ENCODE data around the gene PMS1.
"Not testable (repeated sequence)": the region's sequence is repeated elsewhere in the genome, so short reads cannot be mapped to it uniquely, and the experiment has no call there.

Gene PMS1

GRCh38 chr2:189880832-189881492, 96.7 kb downstream of the PMS1 start:
- TF ChIP-seq SUZ12 (IDR thresholded peaks at IDR 0.05; ENCODE audit: extremely low read depth, insufficient read depth, insufficient read length): no peak
- no peak for TF ChIP-seq ZNF274 (IDR thresholded peaks at IDR 0.05; ENCODE audit: low read depth, low read length)
- no peak for TF ChIP-seq YY1 (IDR thresholded peaks at IDR 0.05; ENCODE audit: insufficient read depth, insufficient read length)
- Histone ChIP-seq H3K9ac (ENCODE audit: insufficient read length, low read depth) (no peak overlapping the region), H3K9me3 (ENCODE audit: insufficient read depth, low read length) (no peaks in the 10 kb centered on the region), H3K4me1 (ENCODE audit: insufficient read depth, insufficient read length) (no peaks in the 10 kb centered on the region), H3K27me3 (ENCODE audit: insufficient read depth, insufficient read length) (no peaks in the 10 kb centered on the region), H3K4me3 (ENCODE audit: insufficient read length, low read depth) (no peak overlapping the region), H3K36me3 (ENCODE audit: insufficient read depth, insufficient read length, low read length) (peaks cover 15% of the 10 kb centered on the region)
- DNase-seq (ENCODE audit: low read depth, low spot score): no peak

GRCh38 chr2:189885368-189885767, 101.1 kb downstream of the PMS1 start:
- DNase-seq (ENCODE audit: low read depth, low spot score): no peak

GRCh38 chr2:189892546-189893294, 108.5 kb downstream of the PMS1 start:
- not testable (repeated sequence) for H3K4me1 ChIP-seq (ENCODE audit: insufficient read depth, insufficient read length); H3K27me3 ChIP-seq (ENCODE audit: insufficient read depth, insufficient read length); DNase-seq (ENCODE audit: low read depth, low spot score); H3K9ac ChIP-seq (ENCODE audit: insufficient read length, low read depth); H3K36me3 ChIP-seq (ENCODE audit: insufficient read depth, insufficient read length, low read length); H3K4me3 ChIP-seq (ENCODE audit: insufficient read length, low read depth); H3K9me3 ChIP-seq (ENCODE audit: insufficient read depth, low read length)

More at GRCh38 chr2:189885368-189885767, 101.1 kb downstream of the PMS1 start:
- no peak for TF ChIP-seq YY1 (IDR thresholded peaks at IDR 0.05; ENCODE audit: insufficient read depth, insufficient read length)
- TF ChIP-seq ZNF274 (IDR thresholded peaks at IDR 0.05; ENCODE audit: low read depth, low read length): no peak
- TF ChIP-seq SUZ12 (IDR thresholded peaks at IDR 0.05; ENCODE audit: extremely low read depth, insufficient read depth, insufficient read length): no peak
- Histone ChIP-seq H3K9ac (ENCODE audit: insufficient read length, low read depth) (no peak overlapping the region), H3K4me1 (ENCODE audit: insufficient read depth, insufficient read length) (no peaks in the 10 kb centered on the region), H3K36me3 (ENCODE audit: insufficient read depth, insufficient read length, low read length) (no peaks in the 10 kb centered on the region), H3K4me3 (ENCODE audit: insufficient read length, low read depth) (no peak overlapping the region), H3K27me3 (ENCODE audit: insufficient read depth, insufficient read length) (no peaks in the 10 kb centered on the region), H3K9me3 (ENCODE audit: insufficient read depth, low read length) (no peaks in the 10 kb centered on the region)

- TF ChIP-seq SUZ12 (IDR thresholded peaks at IDR 0.05; ENCODE audit: extremely low read depth, insufficient read depth, insufficient read length): no peak
- no peak for TF ChIP-seq YY1 (IDR thresholded peaks at IDR 0.05; ENCODE audit: insufficient read depth, insufficient read length)
- TF ChIP-seq ZNF274 (IDR thresholded peaks at IDR 0.05; ENCODE audit: low read depth, low read length): no peak
- DNase-seq (ENCODE audit: low read depth, low spot score): no peak
- Histone ChIP-seq H3K9me3 (ENCODE audit: insufficient read depth, low read length) (no peaks in the 10 kb centered on the region; the same call in 1 of the 2 replicates), H3K4me1 (ENCODE audit: insufficient read depth, insufficient read length) (no peaks in the 10 kb centered on the region), H3K4me3 (ENCODE audit: insufficient read length, low read depth) (no peak overlapping the region), H3K9ac (ENCODE audit: insufficient read length, low read depth) (no peak overlapping the region), H3K36me3 (ENCODE audit: insufficient read depth, insufficient read length, low read length) (no peaks in the 10 kb centered on the region), H3K27me3 (ENCODE audit: insufficient read depth, insufficient read length) (no peaks in the 10 kb centered on the region)
Observed at GRCh38 chr2:189896809-189897208, 112.6 kb downstream of the PMS1 start.

GRCh38 chr2:189899101-189899500, 114.9 kb downstream of the PMS1 start:
- H3K4me3 ChIP-seq (ENCODE audit: insufficient read length, low read depth): no peak overlapping the region
- H3K36me3 ChIP-seq (ENCODE audit: insufficient read depth, insufficient read length, low read length): no peaks in the 10 kb centered on the region
- H3K9me3 ChIP-seq (ENCODE audit: insufficient read depth, low read length): no peaks in the 10 kb centered on the region
- DNase-seq (ENCODE audit: low read depth, low spot score): no peak
- no peak for TF ChIP-seq ZNF274 (IDR thresholded peaks at IDR 0.05; ENCODE audit: low read depth, low read length)
- TF ChIP-seq SUZ12 (IDR thresholded peaks at IDR 0.05; ENCODE audit: extremely low read depth, insufficient read depth, insufficient read length): no peak
- H3K27me3 ChIP-seq (ENCODE audit: insufficient read depth, insufficient read length): no peaks in the 10 kb centered on the region
- no peak overlapping the region for H3K9ac ChIP-seq (ENCODE audit: insufficient read length, low read depth)
- H3K4me1 ChIP-seq (ENCODE audit: insufficient read depth, insufficient read length): no peaks in the 10 kb centered on the region

GRCh38 chr2:189900726-189901125, 116.5 kb downstream of the PMS1 start:
- no peak overlapping the region for H3K4me3 ChIP-seq (ENCODE audit: insufficient read length, low read depth)
- H3K9me3 ChIP-seq (ENCODE audit: insufficient read depth, low read length): no peaks in the 10 kb centered on the region
- H3K36me3 ChIP-seq (ENCODE audit: insufficient read depth, insufficient read length, low read length): no peaks in the 10 kb centered on the region
- TF ChIP-seq ZNF274 (IDR thresholded peaks at IDR 0.05; ENCODE audit: low read depth, low read length) (no peak), YY1 (IDR thresholded peaks at IDR 0.05; ENCODE audit: insufficient read depth, insufficient read length) (no peak), SUZ12 (IDR thresholded peaks at IDR 0.05; ENCODE audit: extremely low read depth, insufficient read depth, insufficient read length) (no peak)
- DNase-seq (ENCODE audit: low read depth, low spot score): no peak
- H3K4me1 ChIP-seq (ENCODE audit: insufficient read depth, insufficient read length): no peaks in the 10 kb centered on the region
- H3K9ac ChIP-seq (ENCODE audit: insufficient read length, low read depth): no peak overlapping the region
- no peaks in the 10 kb centered on the region for H3K27me3 ChIP-seq (ENCODE audit: insufficient read depth, insufficient read length)

- Histone ChIP-seq H3K9ac (ENCODE audit: insufficient read length, low read depth) (no peak overlapping the region), H3K27me3 (ENCODE audit: insufficient read depth, insufficient read length) (no peaks in the 10 kb centered on the region), H3K36me3 (ENCODE audit: insufficient read depth, insufficient read length, low read length) (no peaks in the 10 kb centered on the region), H3K4me1 (ENCODE audit: insufficient read depth, insufficient read length) (no peaks in the 10 kb centered on the region), H3K9me3 (ENCODE audit: insufficient read depth, low read length) (no peaks in the 10 kb centered on the region), H3K4me3 (ENCODE audit: insufficient read length, low read depth) (no peak overlapping the region)
- TF ChIP-seq SUZ12 (IDR thresholded peaks at IDR 0.05; ENCODE audit: extremely low read depth, insufficient read depth, insufficient read length) (no peak), ZNF274 (IDR thresholded peaks at IDR 0.05; ENCODE audit: low read depth, low read length) (no peak), YY1 (IDR thresholded peaks at IDR 0.05; ENCODE audit: insufficient read depth, insufficient read length) (no peak)
- DNase-seq (ENCODE audit: low read depth, low spot score): no peak
Observed at GRCh38 chr2:189901664-189902063, 117.4 kb downstream of the PMS1 start.

Data from NT2/D1 (cell line).